ENCODE results near the gene ACTL8.

Gene ACTL8

DNA sequence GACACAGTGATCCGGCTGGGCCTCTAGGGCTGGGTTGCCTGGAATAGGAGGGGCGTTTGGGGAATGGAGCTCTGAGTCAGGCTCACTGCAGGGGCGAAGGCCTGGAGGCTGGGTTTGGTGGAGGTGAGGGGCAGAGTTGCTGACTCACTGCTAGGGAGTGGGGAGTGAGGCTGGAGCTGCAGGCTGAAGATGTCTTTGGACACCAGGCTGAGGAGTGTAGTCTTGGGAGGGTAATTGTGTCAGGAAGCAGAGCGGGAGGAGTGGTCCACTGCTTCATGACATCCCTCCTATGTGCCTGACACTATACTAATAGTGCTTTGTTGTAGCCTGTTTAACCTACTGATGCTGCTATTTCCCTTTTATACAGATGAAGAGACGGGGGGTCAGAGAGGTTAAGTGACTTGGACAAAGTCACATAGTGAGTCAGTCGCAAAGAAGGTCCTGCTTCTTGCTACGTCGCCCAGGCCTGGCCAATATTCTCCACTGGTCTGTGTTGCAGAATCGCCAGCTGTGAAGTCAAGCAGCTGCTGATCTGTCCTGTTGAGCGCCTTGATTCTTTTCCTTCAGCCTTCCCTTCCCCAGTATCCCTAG, 13.6 kb downstream of the ACTL8 start:
- DNase-seq (ENCODE audit: extremely low read depth in 1 of 2, low read depth in 1 of 2), result no peak

GRCh38 chr1:17770983-17771382, 15.8 kb downstream of the ACTL8 start:
- no peak for DNase-seq (ENCODE audit: extremely low read depth in 1 of 2, low read depth in 1 of 2)

DNA sequence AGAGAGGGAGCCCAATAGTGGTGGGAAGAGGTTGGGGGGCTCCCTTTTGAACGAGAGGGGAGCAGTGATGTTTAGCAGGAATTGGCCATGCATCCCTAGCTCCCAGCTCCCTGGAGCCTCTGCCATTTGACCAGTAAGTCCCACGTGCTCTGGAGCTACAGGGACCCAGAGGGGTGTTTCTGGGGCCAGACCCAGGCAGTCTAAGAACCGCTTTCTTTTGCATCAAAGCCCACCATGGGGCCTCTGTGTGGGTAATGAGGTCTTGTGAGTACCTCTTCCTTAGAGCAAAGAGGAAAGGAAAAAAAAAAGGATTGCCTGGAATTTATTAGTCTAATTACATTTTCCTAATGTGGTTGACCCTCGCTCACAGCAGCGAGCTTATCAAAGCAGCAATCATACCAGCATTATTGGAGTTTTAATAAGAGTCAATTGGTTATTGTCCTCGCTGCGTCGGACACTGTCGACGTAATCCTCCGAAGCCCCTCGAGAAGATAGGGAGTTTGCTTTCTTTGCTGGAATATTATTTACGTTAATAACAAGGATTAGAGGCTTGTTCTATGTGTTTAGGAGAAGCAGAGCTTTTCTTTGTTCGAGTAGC, 17.6 kb downstream of the ACTL8 start:
- no peak for DNase-seq (ENCODE audit: extremely low read depth in 1 of 2, low read depth in 1 of 2)

DNA sequence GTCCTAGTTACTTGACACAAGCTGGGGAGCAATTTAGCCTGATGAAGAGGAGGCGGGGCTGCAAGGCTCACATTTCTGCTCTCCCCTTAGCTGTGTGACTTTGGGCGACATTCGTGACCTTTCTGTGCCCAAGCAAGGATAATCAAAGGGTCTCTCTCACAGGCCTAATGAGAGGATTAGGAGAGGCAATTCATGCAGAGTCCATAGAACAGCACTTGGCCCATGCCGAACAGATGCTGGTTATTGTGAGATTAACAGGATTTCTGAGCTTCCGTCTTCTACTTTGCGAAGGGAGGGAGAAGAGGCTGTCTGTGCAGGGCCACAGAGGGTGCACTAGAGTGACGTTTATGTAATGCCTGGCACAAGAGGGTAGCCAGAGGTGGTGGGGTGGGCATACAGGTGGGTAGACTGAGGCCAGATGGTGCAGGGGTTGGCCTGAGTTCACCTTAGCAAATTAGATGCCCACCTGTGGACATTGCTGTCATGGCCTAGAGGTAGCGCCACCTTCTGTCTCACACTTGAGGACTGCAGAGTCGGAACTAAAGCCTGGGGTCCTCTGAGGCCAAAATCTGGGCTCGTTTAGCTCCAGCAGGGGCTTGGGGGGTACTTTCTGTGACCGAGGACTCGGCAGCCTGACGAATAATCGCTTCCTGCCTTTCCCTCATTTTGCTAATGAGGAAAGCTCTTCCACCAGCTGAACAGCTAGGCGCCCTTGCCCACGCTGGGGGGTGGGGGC, 18.6 kb downstream of the ACTL8 start:
- DNase-seq (ENCODE audit: extremely low read depth in 1 of 2, low read depth in 1 of 2), result no peak

DNA sequence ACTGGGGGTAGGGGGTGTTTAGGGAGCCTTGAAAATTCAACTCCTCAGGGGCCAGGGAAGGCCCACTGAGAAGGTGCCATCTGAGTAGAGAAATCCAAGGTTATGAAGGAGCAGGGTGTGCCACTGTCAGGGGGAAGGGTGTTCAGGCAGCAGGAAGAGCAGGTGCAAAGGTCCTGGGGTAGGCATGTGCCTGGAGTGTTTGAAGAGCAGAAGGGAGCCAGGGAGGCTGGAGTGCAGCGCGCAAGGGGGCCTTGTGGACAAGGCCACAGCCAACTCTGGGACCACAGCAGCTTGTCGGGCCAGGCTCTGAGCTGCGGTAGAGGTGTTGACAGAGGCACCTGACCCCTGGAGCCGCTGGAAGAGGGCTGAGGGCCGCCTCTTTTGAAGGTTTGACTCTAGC, 19.3 kb downstream of the ACTL8 start:
- DNase-seq (ENCODE audit: extremely low read depth in 1 of 2, low read depth in 1 of 2), result no peak

GRCh38 chr1:17775796-17776195, 20.7 kb downstream of the ACTL8 start:
- no peak for DNase-seq (ENCODE audit: extremely low read depth in 1 of 2, low read depth in 1 of 2)

DNA sequence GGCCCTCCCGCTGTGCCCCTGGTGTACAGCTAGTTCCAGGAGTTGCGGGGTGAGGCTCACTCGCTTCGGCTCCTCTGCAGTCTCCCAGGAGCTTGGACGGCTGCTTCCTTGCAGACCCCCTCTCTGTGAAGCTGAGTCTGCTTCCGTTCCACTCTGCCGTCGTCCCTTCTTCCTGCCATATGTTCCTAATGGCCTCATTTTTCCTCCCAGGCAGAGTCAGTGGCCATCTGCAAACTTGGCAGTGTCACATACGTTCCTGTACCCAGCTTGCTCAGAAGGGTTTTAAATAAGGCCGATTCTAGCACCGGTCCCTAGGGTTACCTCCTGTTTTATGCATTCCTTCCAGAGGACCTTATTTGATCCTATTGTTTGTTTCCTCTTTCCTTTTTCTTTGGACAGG, 21.3 kb downstream of the ACTL8 start:
- DNase-seq (ENCODE audit: extremely low read depth in 1 of 2, low read depth in 1 of 2), result no peak

GRCh38 chr1:17777330-17777729, 22.2 kb downstream of the ACTL8 start:
- DNase-seq (ENCODE audit: extremely low read depth in 1 of 2, low read depth in 1 of 2), result no peak

DNA sequence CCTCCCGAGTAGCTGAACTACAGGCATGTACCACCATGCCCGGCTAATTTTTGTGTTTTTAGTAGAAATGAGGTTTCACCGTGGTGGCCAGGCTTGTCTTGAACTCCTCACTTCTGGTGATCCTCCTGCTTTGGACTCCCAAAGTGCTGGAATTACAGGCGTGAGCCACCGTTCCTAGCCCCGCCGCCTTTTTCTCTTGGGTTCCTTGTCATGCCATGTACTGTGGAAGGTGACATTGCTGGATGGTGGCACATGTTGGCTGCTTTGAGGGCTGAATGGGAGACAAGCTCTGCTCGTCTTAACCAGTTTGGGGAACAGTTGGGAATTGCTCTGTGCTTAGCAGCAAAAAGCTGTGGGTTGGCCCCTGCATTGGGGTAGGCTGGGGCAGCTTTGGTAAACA, 22.7 kb downstream of the ACTL8 start:
- DNase-seq (ENCODE audit: extremely low read depth in 1 of 2, low read depth in 1 of 2), result no peak

DNA sequence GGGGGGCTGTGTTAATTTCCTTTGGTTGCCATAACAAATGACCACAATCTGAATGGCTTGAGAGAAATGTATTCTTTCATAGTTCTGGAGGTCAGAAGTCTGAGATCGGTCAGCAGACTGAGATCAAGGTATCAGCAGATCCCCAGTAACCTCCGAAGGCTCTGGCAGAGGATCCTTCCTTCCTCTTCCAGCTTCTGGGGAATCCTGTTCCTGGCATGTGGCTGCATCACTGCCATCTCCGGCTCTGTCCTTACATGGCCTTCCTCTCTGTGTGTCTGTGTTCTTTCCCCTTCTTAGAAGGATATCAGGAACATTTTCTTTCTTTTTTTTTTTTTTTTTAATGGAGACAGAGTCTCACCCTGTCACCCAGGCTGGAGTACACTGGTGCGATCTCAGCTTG, 25.8 kb downstream of the ACTL8 start:
- no peak for DNase-seq (ENCODE audit: extremely low read depth in 1 of 2, low read depth in 1 of 2)

- no peak for DNase-seq (ENCODE audit: extremely low read depth in 1 of 2, low read depth in 1 of 2)
Measured at GRCh38 chr1:17789926-17790325, 34.8 kb downstream of the ACTL8 start.

DNA sequence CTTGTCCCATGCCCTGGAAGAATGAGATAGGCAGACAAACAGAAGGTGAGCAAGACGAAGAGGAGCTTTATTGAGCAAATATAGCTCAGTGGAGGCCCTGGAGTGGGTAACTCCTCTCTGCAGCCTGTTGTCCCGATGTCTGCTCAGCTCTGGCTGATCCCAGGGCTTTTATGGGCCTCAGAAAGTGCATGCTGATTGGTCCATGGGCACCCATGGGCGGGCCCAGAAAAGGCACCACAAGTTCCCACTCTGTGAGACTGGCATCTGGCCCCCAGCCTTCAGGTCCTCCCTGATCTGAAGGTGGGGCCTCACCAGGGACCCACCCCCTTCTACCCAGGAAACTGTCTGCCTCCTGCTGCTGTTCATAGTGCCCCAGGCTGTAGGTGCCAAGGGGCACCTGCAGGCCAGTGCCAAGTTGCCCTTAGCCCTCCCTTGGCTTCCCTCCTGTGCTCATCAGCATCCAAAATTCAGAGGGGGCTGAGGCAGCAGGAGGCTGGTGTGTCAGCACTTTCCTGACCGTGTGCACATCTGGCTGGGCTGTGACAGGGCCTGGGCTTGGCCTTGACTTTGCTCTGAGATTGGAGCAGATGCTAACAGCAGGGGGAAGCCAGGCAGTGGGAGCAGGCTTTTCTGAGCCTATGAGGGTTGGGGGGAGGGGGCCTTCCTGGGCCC, 35.4 kb downstream of the ACTL8 start:
- no peak for DNase-seq (ENCODE audit: extremely low read depth in 1 of 2, low read depth in 1 of 2)

DNA sequence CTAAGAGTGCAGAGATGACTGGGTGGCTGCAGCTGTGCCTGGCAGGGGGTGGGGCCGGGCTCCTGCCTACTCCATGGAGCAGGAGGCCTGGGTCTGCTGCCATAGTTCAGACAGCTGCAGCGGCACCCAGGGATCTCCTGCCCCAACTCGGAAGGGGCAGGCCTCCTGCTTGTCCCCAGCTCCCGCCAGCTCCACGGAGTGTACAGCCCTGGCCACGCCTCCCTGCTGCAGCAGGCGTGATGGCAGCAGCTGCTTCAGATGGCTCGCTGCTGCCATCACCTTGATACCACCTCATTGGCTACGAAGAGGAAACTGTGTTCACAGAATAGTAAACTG, 35.9 kb downstream of the ACTL8 start:
- no peak for DNase-seq (ENCODE audit: extremely low read depth in 1 of 2, low read depth in 1 of 2)

- no peak for DNase-seq (ENCODE audit: extremely low read depth in 1 of 2, low read depth in 1 of 2)
Measured at GRCh38 chr1:17791480-17791879, 36.3 kb downstream of the ACTL8 start.

- DNase-seq (ENCODE audit: extremely low read depth in 1 of 2, low read depth in 1 of 2), result no peak
Measured at GRCh38 chr1:17792421-17792820, 37.3 kb downstream of the ACTL8 start.

DNA sequence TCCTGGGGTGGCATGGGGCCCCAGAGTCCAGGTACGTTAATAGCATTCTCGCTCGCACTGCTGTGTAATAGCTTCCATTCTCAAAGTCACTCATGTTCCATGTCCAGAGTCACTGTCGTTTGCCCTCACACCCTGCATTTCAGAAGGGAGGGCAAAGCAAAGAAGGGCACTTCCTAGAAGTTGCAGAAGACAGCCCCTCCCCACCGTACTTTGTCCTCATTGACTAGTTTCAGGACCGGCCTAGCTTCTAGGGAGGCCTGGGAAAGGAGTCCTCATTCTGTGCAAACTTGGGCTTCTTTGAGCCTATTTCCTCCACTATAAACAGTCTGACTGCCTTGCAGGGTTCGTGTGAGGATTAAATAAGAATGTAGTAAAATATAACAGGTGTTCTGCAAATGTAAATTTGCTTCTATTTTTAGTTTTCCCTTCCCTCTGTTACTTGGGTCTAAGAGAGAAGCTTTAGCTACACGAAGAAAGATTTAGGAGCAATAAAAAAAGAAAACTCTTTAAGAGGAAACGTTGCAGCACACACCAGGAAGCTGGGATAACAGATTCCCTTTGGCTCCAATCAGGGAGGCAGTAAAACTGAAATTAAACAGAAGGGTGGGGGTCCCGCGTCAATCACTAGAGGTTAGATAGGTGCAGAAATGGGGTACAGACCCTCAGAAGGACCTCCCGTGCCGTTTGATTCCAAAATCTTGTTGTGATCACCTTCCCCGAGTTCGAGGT, 40.1 kb downstream of the ACTL8 start:
- no peak for DNase-seq (ENCODE audit: extremely low read depth in 1 of 2, low read depth in 1 of 2)

DNA sequence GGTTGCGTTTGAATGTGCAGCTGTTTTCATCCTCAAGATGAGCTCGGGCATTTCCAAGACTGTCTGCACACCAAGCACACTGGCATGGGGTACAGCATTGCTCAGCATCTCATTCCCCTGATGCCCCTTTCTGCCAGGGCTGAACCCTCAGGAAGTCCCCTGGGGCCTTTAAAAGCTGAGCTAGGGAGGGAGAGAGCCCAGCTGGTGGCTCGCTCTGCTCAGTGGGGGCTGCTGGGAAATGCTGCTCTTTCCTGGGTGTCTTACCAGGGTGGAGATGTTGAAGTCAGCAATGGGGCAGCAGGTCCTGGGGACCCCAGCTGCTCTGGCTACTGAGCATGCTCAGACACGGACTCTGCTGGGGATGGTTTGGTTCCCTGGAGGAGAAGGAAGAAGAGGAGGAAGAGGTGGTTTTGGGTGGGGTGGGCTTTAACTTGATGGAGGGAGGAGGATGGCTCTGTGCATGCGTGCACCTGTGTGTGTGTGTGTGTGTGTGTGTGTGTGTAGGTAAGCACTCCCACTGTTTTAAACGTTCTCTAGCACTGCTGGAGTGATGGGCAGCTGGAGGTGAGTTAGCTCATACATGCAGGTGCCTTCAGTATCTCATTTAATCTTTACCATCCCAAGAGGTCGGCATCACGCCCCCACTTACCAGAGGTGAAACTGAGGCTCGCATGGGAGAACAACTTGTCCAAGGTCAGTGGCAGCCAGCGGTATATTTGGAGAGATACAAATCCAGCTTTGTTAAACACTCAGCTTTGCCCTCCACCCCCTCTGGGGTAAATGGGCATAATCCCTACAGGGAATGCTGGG, 40.9 kb downstream of the ACTL8 start:
- no peak for DNase-seq (ENCODE audit: extremely low read depth in 1 of 2, low read depth in 1 of 2)

GRCh38 chr1:17797478-17797877, 42.3 kb downstream of the ACTL8 start:
- no peak for DNase-seq (ENCODE audit: extremely low read depth in 1 of 2, low read depth in 1 of 2)

- DNase-seq (ENCODE audit: extremely low read depth in 1 of 2, low read depth in 1 of 2), result no peak
Measured at GRCh38 chr1:17798011-17798410, 42.9 kb downstream of the ACTL8 start.

DNA sequence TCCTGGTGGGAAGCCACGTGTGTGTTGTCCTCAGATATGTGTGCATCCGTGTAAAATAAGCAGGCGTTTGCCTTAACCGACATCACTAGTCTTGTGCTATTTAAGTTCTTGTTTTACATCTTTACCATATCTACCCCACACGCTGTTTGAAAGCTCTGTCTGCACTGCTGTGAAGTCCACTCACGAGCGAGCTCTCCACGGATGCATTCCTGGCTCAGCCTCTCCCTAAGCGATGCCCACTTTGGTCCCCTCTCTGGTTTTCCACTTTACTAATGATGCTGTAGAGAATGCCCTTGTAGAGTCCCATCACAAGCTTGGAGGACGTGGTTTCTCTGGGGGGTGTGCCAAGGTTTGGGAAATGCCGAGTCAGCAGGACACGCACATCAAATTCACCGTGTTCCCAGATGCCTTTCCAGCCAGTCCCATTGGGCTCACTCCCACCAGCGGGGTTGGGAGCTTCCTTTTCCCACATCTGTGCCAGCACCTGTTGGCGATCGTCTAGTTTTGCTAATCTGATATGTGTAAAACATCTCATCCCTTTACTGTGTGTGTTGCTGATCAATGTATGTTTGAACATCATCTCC, 43.8 kb downstream of the ACTL8 start:
- DNase-seq (ENCODE audit: extremely low read depth in 1 of 2, low read depth in 1 of 2), result no peak

All from stimulated activated CD8-positive, alpha-beta memory T cell treated with anti-CD3 and anti-CD28 coated beads, Interleukin-7, amount 100 ng/mL, for 48 hours (primary cell).